Measurements from ENCODE around the gene LANCL2.

DNA sequence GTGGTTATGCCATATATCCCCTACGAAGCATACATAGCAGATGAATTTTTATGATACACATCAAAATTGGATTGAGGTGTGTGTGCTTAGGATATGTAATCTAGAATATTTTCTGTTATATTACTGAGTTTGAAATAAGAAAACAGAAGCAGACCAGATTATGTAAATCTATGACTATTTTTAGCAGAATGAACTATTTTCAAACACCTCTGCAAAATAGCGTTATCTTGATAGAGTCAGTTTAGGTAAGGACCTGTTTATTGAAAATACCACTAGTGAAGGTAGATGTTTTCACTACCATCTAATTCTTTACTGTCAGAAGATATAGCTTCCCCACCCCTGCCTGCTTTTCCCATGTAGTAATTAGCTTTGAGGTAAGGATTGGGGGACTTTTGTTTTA lies 9.1 kb downstream of the LANCL2 start:
- TF ChIP-seq SRF (CRISPR knock-in tag; IDR thresholded peaks at IDR 0.05) = no peak
- no peak for TF ChIP-seq POLR2A (conservative IDR thresholded peaks at IDR 0.05)
- TF ChIP-seq POLR2AphosphoS5 (IDR thresholded peaks at IDR 0.05; ENCODE audit: control insufficient read depth, insufficient read depth, low read depth, low read length) = no peak
- TF ChIP-seq EZH2 (IDR thresholded peaks at IDR 0.05; ENCODE audit: borderline replicate concordance, low read depth, low read length) = no peak
- TF ChIP-seq, protein P1, sequence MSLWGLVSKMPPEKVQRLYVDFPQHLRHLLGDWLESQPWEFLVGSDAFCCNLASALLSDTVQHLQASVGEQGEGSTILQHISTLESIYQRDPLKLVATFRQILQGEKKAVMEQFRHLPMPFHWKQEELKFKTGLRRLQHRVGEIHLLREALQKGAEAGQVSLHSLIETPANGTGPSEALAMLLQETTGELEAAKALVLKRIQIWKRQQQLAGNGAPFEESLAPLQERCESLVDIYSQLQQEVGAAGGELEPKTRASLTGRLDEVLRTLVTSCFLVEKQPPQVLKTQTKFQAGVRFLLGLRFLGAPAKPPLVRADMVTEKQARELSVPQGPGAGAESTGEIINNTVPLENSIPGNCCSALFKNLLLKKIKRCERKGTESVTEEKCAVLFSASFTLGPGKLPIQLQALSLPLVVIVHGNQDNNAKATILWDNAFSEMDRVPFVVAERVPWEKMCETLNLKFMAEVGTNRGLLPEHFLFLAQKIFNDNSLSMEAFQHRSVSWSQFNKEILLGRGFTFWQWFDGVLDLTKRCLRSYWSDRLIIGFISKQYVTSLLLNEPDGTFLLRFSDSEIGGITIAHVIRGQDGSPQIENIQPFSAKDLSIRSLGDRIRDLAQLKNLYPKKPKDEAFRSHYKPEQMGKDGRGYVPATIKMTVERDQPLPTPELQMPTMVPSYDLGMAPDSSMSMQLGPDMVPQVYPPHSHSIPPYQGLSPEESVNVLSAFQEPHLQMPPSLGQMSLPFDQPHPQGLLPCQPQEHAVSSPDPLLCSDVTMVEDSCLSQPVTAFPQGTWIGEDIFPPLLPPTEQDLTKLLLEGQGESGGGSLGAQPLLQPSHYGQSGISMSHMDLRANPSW (CRISPR knock-in tag; IDR thresholded peaks at IDR 0.05) = no peak
- TF ChIP-seq, protein P2, sequence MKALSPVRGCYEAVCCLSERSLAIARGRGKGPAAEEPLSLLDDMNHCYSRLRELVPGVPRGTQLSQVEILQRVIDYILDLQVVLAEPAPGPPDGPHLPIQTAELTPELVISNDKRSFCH (CRISPR knock-in tag; IDR thresholded peaks at IDR 0.05) = no peak
- TF ChIP-seq, protein P2 (tag; IDR thresholded peaks at IDR 0.05) = no peak
